Ascending aorta (tissue), 2 donors: ENCODE measurements around the gene TOR1AIP2. TPM values are rescaled to one million over a fixed set of nuclear protein-coding genes. Genes with fewer than 3 reads are reported as not detected.

Source experiments
- DNase-seq, 2 donors: peaks; one replicate each; pipeline ENCODE4 v3.0.0-alpha.2; 2019; ENCODE audit warnings: low spot score in 2 of 2
- H3K27ac ChIP-seq, 2 donors: fragments of 200-600 bp; sonication (generic); one replicate each; pipeline ENCODE4 v1.5.1; 2016 to 2017; ENCODE audit warnings: mild to moderate bottlenecking in 1 of 2
- H3K27me3 ChIP-seq: fragments of 200-600 bp; sonication (generic); one replicate; pipeline ENCODE4 v1.5.1; 2017
- H3K36me3 ChIP-seq, 2 donors: fragments of 200-600 bp; sonication (generic); one replicate each; pipeline ENCODE4 v1.5.1; 2016
- H3K4me1 ChIP-seq, 2 donors: fragments of 200-600 bp; sonication (generic); one replicate each; pipeline ENCODE4 v1.5.1; 2016 to 2017; ENCODE audit warnings: mild to moderate bottlenecking in 1 of 2
- H3K4me3 ChIP-seq, 2 donors: fragments of 200-600 bp; sonication (generic); one replicate each; pipeline ENCODE4 v1.5.1; 2016 to 2017; ENCODE audit warnings: mild to moderate bottlenecking in 1 of 2
- H3K9me3 ChIP-seq, 2 donors: fragments of 200-600 bp; sonication (generic); one replicate each; pipeline ENCODE4 v1.5.1; 2016
- CTCF ChIP-seq, 3 experiments: fragments of 200-600 bp in 2 of 3; fragments of 450-650 bp in 1 of 3; sonication (generic) in 2 of 3; IDR thresholded peaks; one replicate each; pipeline ENCODE4 v1.5.1; 2016 to 2019; ENCODE audit warnings: antibody characterized with exemption in 3 of 3, mild to moderate bottlenecking in 1 of 3, moderate library complexity in 1 of 3
- intact Hi-C: fragments of 100-400 bp; cut with DNase I; formaldehyde crosslinking; loops from one replicate; pipeline ENCODE4 v1.15.1; 2023
- total RNA-seq: library from RNA; depleted of rRNA; stranded (reverse); fragments of >200 nt; gene quantifications from one replicate; pipeline ENCODE4 v1.1.0, GENCODE V29; 2016

TOR1AIP2 gene
- total RNA-seq, 1 donor from 2014 or later, result 12.2 TPM

DNA sequence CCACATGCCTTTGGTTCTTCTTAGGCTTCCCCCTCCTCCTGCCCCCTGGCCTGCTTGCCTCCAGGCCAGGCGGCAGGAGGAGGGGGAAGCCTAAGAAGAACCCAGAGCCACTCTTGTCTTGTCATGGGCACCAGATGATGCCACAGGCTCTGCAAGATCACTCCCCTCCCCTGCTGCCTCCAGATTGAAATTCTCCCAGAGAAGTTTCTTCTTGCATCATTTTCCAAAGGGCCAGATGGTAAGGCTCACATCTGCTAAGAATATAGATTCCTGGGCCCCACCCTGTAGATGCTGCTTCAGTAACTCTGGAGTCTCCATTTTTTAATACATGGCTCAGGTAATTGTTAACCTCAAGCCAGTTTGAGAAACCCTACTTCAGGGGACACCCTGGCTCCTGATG, 73.7 kb downstream of the TOR1AIP2 start:
- no peak for DNase-seq
- Histone ChIP-seq H3K27ac (no peak overlapping the region), H3K36me3 (no peaks in the 10 kb centered on the region), H3K4me3 (no peak overlapping the region), H3K27me3 (no peaks in the 10 kb centered on the region), H3K9me3 (no peaks in the 10 kb centered on the region), H3K4me1 (no peaks in the 10 kb centered on the region)
- TF ChIP-seq CTCF (IDR thresholded peaks at IDR 0.05), result no peak
- intact Hi-C loops, result no loop called here

GRCh38 chr1:179803104-179803503, 74.5 kb downstream of the TOR1AIP2 start:
- no peak for TF ChIP-seq CTCF (IDR thresholded peaks at IDR 0.05)
- DNase-seq, result no peak
- intact Hi-C loops, result no loop called here
- Histone ChIP-seq H3K4me1 (no peaks in the 10 kb centered on the region), H3K36me3 (no peaks in the 10 kb centered on the region), H3K27ac (no peak overlapping the region), H3K27me3 (no peaks in the 10 kb centered on the region), H3K4me3 (no peak overlapping the region), H3K9me3 (no peaks in the 10 kb centered on the region)

GRCh38 chr1:179800481-179800880, 77.1 kb downstream of the TOR1AIP2 start:
- no peak for TF ChIP-seq CTCF (IDR thresholded peaks at IDR 0.05)
- no peaks in the 10 kb centered on the region for H3K9me3 ChIP-seq
- H3K27ac ChIP-seq, result no peak overlapping the region
- H3K4me1 ChIP-seq, result no peaks in the 10 kb centered on the region
- H3K36me3 ChIP-seq, result no peaks in the 10 kb centered on the region
- H3K27me3 ChIP-seq, result no peaks in the 10 kb centered on the region
- intact Hi-C loops, result no loop called here
- DNase-seq, result no peak
- no peak overlapping the region for H3K4me3 ChIP-seq

GRCh38 chr1:179798864-179799516, 78.6 kb downstream of the TOR1AIP2 start:
- no peak for TF ChIP-seq CTCF (IDR thresholded peaks at IDR 0.05)
- Histone ChIP-seq H3K9me3 (no peaks in the 10 kb centered on the region), H3K27ac (no peak overlapping the region), H3K36me3 (no peaks in the 10 kb centered on the region), H3K4me1 (no peaks in the 10 kb centered on the region), H3K27me3 (no peaks in the 10 kb centered on the region), H3K4me3 (no peak overlapping the region)
- no peak for DNase-seq
- intact Hi-C loops, result no loop called here

DNA sequence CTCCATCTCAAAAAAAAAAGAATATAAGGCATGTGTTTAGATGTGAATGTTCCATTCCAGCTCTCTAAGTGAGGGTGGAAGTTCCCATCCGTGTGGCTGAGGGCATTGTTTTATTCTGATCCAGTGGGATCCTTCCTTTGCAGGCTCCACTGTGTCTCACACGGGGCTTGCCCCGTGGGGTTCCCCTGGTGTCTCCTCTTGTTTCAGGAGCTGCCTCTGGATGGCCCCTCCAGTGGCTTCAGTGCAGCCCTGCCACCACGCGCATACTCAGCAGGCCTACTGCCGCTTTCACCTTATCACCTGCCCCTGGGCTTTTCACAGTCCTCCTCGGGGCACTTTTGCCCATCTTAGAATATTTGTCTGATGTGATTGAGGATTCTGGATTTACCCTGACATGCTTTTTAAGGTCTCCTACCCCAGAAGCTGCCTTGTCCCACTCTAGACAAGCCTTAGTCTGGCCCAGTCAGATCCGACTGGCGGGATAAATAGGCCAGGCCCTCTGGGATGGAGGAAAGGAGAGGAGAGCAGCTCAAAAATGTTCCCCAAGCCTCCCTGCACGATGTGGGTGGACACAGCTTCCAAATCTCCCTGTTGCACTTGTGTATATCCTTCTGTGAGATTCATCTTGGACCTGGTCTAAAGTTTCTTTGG, 79.3 kb downstream of the TOR1AIP2 start:
- no peaks in the 10 kb centered on the region for H3K27me3 ChIP-seq
- no peak overlapping the region for H3K27ac ChIP-seq
- H3K9me3 ChIP-seq, result no peaks in the 10 kb centered on the region
- no peak for DNase-seq
- H3K4me3 ChIP-seq, result no peak overlapping the region
- intact Hi-C loops, result no loop called here
- no peaks in the 10 kb centered on the region for H3K4me1 ChIP-seq
- no peak for TF ChIP-seq CTCF (IDR thresholded peaks at IDR 0.05)
- no peaks in the 10 kb centered on the region for H3K36me3 ChIP-seq
